ENCODE measurements around the gene AOAH.

- TF ChIP-seq POLR2A (IDR thresholded peaks at IDR 0.05) (no peak), CTCF (IDR thresholded peaks at IDR 0.05) (no peak)
Observed at GRCh38 chr7:36650320-36650719, 74.0 kb downstream of the AOAH start.
